Stimulated activated naive CD8-positive, alpha-beta T cell treated with anti-CD3 and anti-CD28 coated beads, Interleukin-15, amount 100 ng/mL, for 72 hours (primary cell): ENCODE data around the gene PECR.
"Not testable (repeated sequence)": the region's sequence is repeated elsewhere in the genome, so short reads cannot be mapped to it uniquely, and the experiment has no call there.

Source experiments
- ATAC-seq: fragments of 150-1000 bp; cut with Tn5 transposase; 2 replicates; pipeline ENCODE4 v1.10.0; 2021; ENCODE audit warnings: mild to moderate bottlenecking, moderate library complexity
- DNase-seq, 2 donors: peaks; one replicate each; pipeline ENCODE4 v3.0.0; 2021 to 2022
- H3K27ac Mint-ChIP-seq, 2 donors: one replicate each; pipeline ENCODE4 v1.8.0; 2022; ENCODE audit warnings: mild to moderate bottlenecking in 2 of 2, mixed read lengths in 2 of 2, moderate library complexity in 2 of 2
- H3K27me3 Mint-ChIP-seq: one replicate; pipeline ENCODE4 v1.8.0; 2022; ENCODE audit warnings: mixed read lengths
- H3K4me1 Mint-ChIP-seq: one replicate; pipeline ENCODE4 v1.8.0; 2022; ENCODE audit warnings: mild to moderate bottlenecking, mixed read lengths
- H3K4me3 Mint-ChIP-seq, 2 donors: one replicate each; pipeline ENCODE4 v1.8.0; 2022; ENCODE audit warnings: mild to moderate bottlenecking in 2 of 2, mixed read lengths in 2 of 2, moderate library complexity in 1 of 2
- H3K9me3 Mint-ChIP-seq, 2 donors: one replicate each; pipeline ENCODE4 v1.8.0; 2022; ENCODE audit warnings: mixed read lengths in 2 of 2

PECR gene

GRCh38 chr2:216083464-216084281, 2.1 kb upstream of the PECR start:
- ATAC-seq (no peak), DNase-seq (no peak)
- H3K4me1 Mint-ChIP-seq, result peaks cover 63% of the 10 kb centered on the region
- H3K27me3 Mint-ChIP-seq, result no peaks in the 10 kb centered on the region
- no peak overlapping the region for H3K27ac Mint-ChIP-seq
- no peaks in the 10 kb centered on the region for H3K9me3 Mint-ChIP-seq
- H3K4me3 Mint-ChIP-seq, result peak overlapping the region in 1 of 2 donors; percentile 49

- no peaks in the 10 kb centered on the region for H3K27me3 Mint-ChIP-seq
- no peak overlapping the region for H3K27ac Mint-ChIP-seq
- H3K4me1 Mint-ChIP-seq, result peaks cover 63% of the 10 kb centered on the region
- ATAC-seq (no peak), DNase-seq (no peak)
- H3K4me3 Mint-ChIP-seq, result peak overlapping the region; percentile 87 to 97
- no peaks in the 10 kb centered on the region for H3K9me3 Mint-ChIP-seq
These were observed 1.2 kb upstream of the PECR start for GRCh38 chr2:216082805-216083204.

GRCh38 chr2:216082117-216082711, 605 bp upstream of the PECR start:
- ATAC-seq (peak; percentile 29), DNase-seq (peak in 1 of 2 donors; percentile 19)
- Mint-ChIP-seq H3K9me3 (no peaks in the 10 kb centered on the region), H3K27me3 (no peaks in the 10 kb centered on the region), H3K27ac (peak overlapping the region; percentile 95 to 99), H3K4me3 (peak overlapping the region; percentile 87 to 97), H3K4me1 (peaks cover 63% of the 10 kb centered on the region)

- ATAC-seq, result no peak
- no peak for DNase-seq
- no peaks in the 10 kb centered on the region for H3K27me3 Mint-ChIP-seq
- peak overlapping the region; percentile 95 to 99 for H3K27ac Mint-ChIP-seq
- H3K9me3 Mint-ChIP-seq, result no peaks in the 10 kb centered on the region
- peaks cover 52% of the 10 kb centered on the region for H3K4me1 Mint-ChIP-seq
- H3K4me3 Mint-ChIP-seq, result peak overlapping the region; percentile 87 to 97
These were observed 597 bp downstream of the PECR start for GRCh38 chr2:216081012-216081411.

GRCh38 chr2:216080048-216080447, 1.6 kb downstream of the PECR start:
- Mint-ChIP-seq H3K4me1 (peaks cover 50% of the 10 kb centered on the region), H3K4me3 (peak overlapping the region in 1 of 2 donors; percentile 33)
- DNase-seq, H3K9me3 Mint-ChIP-seq, ATAC-seq, H3K27ac Mint-ChIP-seq, H3K27me3 Mint-ChIP-seq: not testable (repeated sequence)

- ATAC-seq (no peak), DNase-seq (no peak)
- Mint-ChIP-seq H3K4me1 (peaks cover 50% of the 10 kb centered on the region), H3K27me3 (no peaks in the 10 kb centered on the region), H3K9me3 (no peaks in the 10 kb centered on the region), H3K4me3 (peak overlapping the region in 1 of 2 donors; percentile 42), H3K27ac (peak overlapping the region in 1 of 2 donors; percentile 97)
These were observed 2.8 kb downstream of the PECR start for GRCh38 chr2:216078776-216079175.

GRCh38 chr2:216075510-216076485, 5.8 kb downstream of the PECR start:
- Mint-ChIP-seq H3K9me3 (no peaks in the 10 kb centered on the region), H3K4me3 (no peak overlapping the region), H3K27me3 (no peaks in the 10 kb centered on the region), H3K27ac (peak overlapping the region in 1 of 2 donors; percentile 52), H3K4me1 (peaks cover 24% of the 10 kb centered on the region)
- DNase-seq, result no peak
- ATAC-seq, result no peak

GRCh38 chr2:216074794-216075193, 6.8 kb downstream of the PECR start:
- no peaks in the 10 kb centered on the region for H3K27me3 Mint-ChIP-seq
- H3K4me3 Mint-ChIP-seq, result no peak overlapping the region
- no peak for DNase-seq
- peaks cover 25% of the 10 kb centered on the region for H3K4me1 Mint-ChIP-seq
- no peak overlapping the region for H3K27ac Mint-ChIP-seq
- no peak for ATAC-seq
- H3K9me3 Mint-ChIP-seq, result no peaks in the 10 kb centered on the region

GRCh38 chr2:216074380-216074779, 7.2 kb downstream of the PECR start:
- ATAC-seq, result no peak
- no peaks in the 10 kb centered on the region for H3K27me3 Mint-ChIP-seq
- no peaks in the 10 kb centered on the region for H3K9me3 Mint-ChIP-seq
- H3K4me1 Mint-ChIP-seq, result peaks cover 27% of the 10 kb centered on the region
- H3K27ac Mint-ChIP-seq, result no peak overlapping the region
- H3K4me3 Mint-ChIP-seq, result peak overlapping the region in 1 of 2 donors; percentile 22
- DNase-seq, result no peak

GRCh38 chr2:216073773-216074172, 7.8 kb downstream of the PECR start:
- H3K4me3 Mint-ChIP-seq, result peak overlapping the region in 1 of 2 donors; percentile 22
- no peaks in the 10 kb centered on the region for H3K27me3 Mint-ChIP-seq
- H3K9me3 Mint-ChIP-seq, result no peaks in the 10 kb centered on the region
- peak overlapping the region in 1 of 2 donors; percentile 27 for H3K27ac Mint-ChIP-seq
- peaks cover 32% of the 10 kb centered on the region for H3K4me1 Mint-ChIP-seq
- no peak for DNase-seq
- ATAC-seq, result peak; percentile 80

- H3K27me3 Mint-ChIP-seq, result no peaks in the 10 kb centered on the region
- ATAC-seq, result no peak
- DNase-seq, result no peak
- no peak overlapping the region for H3K27ac Mint-ChIP-seq
- H3K4me3 Mint-ChIP-seq, result no peak overlapping the region
- H3K9me3 Mint-ChIP-seq, result no peaks in the 10 kb centered on the region
- H3K4me1 Mint-ChIP-seq, result peaks cover 40% of the 10 kb centered on the region
These were observed 9.1 kb downstream of the PECR start for GRCh38 chr2:216072473-216072872.

- ATAC-seq, result no peak
These were observed 10.3 kb downstream of the PECR start for GRCh38 chr2:216071111-216071851.

GRCh38 chr2:216070195-216070594, 11.4 kb downstream of the PECR start:
- Mint-ChIP-seq H3K27me3 (no peaks in the 10 kb centered on the region), H3K9me3 (no peaks in the 10 kb centered on the region), H3K4me3 (no peak overlapping the region), H3K4me1 (peaks cover 38% of the 10 kb centered on the region), H3K27ac (no peak overlapping the region)
- no peak for ATAC-seq
- no peak for DNase-seq

More at GRCh38 chr2:216071111-216071851, 10.3 kb downstream of the PECR start:
- no peaks in the 10 kb centered on the region for H3K27me3 Mint-ChIP-seq
- peaks cover 40% of the 10 kb centered on the region for H3K4me1 Mint-ChIP-seq
- no peak for DNase-seq
- no peaks in the 10 kb centered on the region for H3K9me3 Mint-ChIP-seq
- no peak overlapping the region for H3K27ac Mint-ChIP-seq
- H3K4me3 Mint-ChIP-seq, result no peak overlapping the region

- Mint-ChIP-seq H3K4me3 (no peak overlapping the region), H3K4me1 (peaks cover 26% of the 10 kb centered on the region), H3K9me3 (no peaks in the 10 kb centered on the region), H3K27ac (no peak overlapping the region), H3K27me3 (no peaks in the 10 kb centered on the region)
- ATAC-seq, result no peak
- DNase-seq, result no peak
These were observed 12.6 kb downstream of the PECR start for GRCh38 chr2:216069028-216069427.

- peaks cover 20% of the 10 kb centered on the region for H3K4me1 Mint-ChIP-seq
- H3K27me3 Mint-ChIP-seq, result no peaks in the 10 kb centered on the region
- H3K27ac Mint-ChIP-seq, result no peak overlapping the region
- DNase-seq (no peak), ATAC-seq (no peak)
- H3K9me3 Mint-ChIP-seq, result no peaks in the 10 kb centered on the region
- H3K4me3 Mint-ChIP-seq, result no peak overlapping the region
These were observed 15.4 kb downstream of the PECR start for GRCh38 chr2:216066230-216066629.
